ENCODE measurements around the gene IFITM2.
"Not testable (repeated sequence)": the region's sequence is repeated elsewhere in the genome, so short reads cannot be mapped to it uniquely, and the experiment has no call there.

The IFITM2 gene

DNA sequence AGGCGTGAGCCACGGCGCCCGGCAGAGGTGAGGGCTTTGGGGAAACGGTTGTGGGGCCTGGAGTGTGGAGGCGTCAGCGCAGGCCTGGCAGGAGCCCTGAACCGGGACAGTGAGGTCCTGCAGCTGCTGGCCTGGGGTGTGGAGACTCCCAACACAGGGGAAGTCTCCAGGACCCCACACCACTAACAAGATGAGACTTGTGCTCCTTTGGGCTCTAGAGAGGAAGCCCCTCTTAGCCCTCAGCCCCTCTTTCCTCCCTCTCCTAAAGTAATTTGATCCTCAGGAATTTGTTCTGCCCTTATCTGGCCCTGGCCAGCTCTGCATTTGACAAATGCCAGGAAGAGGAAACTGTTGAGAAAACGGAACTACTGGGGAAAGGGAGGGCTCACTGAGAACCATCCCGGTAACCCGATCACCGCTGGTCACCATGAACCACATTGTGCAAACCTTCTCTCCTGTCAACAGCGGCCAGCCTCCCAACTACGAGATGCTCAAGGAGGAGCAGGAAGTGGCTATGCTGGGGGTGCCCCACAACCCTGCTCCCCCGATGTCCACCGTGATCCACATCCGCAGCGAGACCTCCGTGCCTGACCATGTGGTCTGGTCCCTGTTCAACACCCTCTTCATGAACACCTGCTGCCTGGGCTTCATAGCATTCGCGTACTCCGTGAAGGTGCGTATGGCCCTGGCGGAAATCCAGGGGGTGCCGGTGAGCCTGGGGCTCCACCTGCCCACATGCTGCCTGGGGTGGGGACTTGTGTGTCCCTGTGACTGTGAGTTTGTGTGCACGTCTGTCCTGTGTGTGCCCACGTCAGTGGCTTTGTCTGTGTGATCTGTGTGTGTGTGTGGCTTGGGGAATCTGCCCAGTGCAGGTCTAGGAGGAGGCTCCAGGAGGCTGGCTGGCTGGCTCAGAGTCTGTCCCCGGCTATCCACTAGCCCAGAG, at the start of gene IFITM2:
Gene IFITM2, plus strand, starts transcription at position 51 of the 943 bp plus-strand sequence. Its CDS starts 377 bp downstream, at position 428.
- DNase-seq (ENCODE audit: low read depth) = not testable (repeated sequence)

- no peak for DNase-seq (ENCODE audit: low read depth)
These were observed 48.2 kb upstream of the IFITM2 start for GRCh38 chr11:259413-259812.

- no peak for DNase-seq (ENCODE audit: low read depth)
These were observed 46.0 kb upstream of the IFITM2 start for GRCh38 chr11:261624-262023.

DNA sequence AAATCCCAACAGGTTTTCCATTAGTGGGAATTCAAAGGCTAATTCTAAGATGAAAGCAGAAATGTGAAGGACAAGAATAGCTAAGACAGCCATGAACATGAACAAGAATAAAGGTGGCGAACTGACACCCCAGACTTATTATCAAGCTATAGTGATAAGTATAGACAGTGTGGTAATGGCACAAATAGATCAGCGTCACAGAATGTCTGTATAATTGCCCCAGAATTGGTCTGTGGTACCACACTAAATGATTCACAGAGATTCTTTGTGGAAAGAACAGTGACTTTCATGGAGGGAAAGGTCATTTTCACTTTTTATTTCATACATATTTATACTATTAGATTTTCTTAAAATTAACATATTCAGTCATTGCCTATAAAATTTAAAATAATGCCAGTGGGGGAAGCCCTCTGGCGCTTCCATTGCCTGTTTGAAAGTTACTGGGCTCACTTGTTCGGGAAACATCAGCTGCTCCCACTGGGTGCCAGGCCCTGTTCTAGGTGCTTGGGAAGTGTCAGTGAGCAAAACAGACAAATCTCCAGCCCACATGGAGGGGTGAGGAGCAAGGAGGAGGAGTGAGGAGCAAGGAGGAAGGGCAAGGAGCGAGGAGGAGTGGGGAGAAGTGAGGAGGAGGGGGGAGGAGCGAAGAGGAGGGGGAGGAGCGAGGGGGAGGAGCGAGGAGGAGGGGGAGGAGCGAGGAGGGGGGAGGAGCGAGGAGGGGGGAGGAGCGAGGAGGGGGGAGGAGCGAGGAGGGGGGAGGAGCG, 40.8 kb upstream of the IFITM2 start:
- DNase-seq (ENCODE audit: low read depth) = no peak

DNA sequence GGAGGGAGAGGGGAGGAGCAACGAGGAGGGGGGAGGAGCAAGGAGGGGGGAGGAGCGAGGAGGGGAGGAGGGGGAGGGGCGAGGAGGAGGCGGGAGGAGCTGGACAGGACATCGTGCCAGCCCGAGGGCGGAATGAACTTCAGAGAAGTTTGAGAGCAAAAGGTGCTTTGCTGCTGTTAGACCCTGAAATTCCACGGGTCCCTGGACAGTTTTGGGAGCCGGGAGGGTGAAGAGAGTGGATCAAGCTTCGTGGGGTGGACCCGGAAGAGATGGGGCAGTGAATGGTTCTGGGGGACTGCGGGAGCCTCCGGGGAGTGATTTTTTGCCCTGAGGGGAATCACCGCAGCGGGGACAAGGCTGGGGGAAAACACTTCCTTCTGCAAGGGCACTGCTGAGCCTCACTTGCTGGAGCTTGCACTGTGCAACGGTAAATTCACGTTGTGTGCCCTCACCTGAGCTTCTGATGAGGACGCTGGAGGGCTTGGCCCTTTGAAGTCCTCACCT, 40.1 kb upstream of the IFITM2 start:
- DNase-seq (ENCODE audit: low read depth) = no peak

GRCh38 chr11:268716-269145, 38.9 kb upstream of the IFITM2 start:
- not testable (repeated sequence) for DNase-seq (ENCODE audit: low read depth)

DNA sequence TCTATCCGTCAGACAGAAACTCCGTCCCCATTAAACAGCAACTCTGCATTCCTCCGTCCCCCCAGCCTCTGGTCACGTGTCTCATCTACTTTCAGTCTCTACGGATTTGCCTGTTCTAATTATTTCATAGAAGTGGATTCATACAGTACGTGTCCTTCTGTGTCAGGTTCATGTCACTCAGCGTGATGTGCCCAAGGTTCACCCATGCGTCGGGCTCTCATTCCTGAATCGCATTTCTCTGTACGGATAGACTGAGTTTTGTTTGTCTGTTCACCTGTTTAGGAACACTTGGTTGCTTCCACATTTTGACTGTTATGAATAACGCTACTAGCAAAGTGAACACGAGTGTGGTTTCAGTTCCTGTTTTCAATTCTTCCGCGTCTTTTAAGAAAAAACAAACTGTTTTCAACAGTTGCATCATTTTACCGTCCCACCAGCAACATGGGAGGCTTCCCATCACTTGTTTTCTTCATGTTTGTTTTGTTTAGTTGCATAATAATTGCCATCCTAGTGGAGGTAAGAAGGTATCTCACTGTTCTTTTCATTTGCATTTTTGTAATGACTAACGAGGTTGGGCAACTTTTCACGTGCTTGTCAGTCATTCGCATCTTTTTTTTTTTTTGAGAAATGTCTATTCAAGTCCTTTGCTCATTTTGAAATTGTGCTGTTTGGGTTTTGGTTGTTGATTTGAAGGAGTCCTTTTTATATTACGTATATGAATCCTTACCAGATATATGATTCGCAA, 38.3 kb upstream of the IFITM2 start:
- no peak for DNase-seq (ENCODE audit: low read depth)

GRCh38 chr11:270451-271318, 36.9 kb upstream of the IFITM2 start:
- no peak for DNase-seq (ENCODE audit: low read depth)

DNA sequence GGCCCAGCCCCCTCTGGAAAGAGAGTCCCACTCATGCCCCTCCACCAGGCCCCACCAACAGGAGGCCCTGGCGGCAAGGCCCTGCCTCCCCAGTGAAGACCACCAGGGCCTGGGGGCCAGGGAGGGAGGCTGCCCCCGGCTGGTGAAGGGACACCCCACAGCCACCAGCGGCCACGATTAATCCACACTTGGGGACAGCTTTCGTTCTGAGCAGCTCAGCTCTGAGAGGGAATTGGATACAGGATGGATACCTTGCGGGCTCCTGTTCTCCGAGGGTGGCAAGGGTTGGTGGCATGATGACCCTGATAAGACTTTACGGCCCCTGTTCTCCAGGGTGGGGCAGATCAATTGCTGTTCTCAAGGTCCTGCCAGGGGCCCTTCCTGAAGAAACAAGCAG, 36.3 kb upstream of the IFITM2 start:
- DNase-seq (ENCODE audit: low read depth) = no peak

DNA sequence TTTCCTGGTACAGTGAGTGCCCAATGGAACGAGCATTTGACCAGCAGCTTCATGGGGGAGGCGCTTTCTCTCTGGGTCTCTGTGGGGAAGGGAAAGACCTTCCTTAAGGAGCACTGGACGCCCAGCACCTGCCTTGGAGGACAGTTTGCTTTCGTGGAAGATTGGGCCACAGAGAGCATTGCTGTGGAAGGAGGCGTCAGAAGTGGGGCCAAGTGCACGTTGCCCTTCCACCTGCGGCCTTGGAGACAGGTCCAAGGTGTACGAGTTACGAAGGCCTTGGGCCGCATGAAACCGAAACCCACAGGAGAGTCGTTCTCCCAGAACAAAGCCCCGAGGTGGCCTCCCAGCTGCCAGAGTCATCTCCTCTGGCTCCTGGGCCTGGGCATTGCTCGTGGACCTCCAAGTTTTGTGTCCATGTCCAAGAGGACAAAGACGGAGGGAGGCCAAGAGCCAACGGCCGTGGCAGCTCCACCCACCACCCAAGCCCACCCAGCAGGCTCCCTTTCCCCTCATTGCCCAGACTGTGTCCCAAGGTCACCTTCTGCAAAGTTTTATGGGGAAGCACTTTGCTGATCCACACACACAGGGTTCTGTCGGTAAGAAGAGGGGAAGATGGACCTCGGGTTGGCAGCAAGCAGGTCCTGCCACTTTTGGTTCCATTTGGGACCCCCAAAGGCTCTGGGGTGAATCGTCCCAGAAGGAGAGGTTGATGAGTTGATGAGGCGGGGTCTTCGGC, 35.3 kb upstream of the IFITM2 start:
- DNase-seq (ENCODE audit: low read depth) = no peak

DNA sequence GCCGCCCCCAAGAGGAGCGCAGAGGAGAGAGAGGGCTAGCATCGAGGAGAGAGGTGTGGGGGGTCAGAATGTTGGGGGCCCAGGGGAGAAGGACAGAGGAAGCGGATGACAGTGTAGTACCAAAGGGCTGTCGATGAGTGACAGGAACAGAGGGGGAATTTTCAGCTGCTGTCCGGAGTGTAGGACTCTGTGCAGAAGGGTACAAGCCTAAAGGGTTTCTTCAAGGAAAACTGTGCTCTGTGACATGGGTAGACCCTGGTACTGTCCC, 34.8 kb upstream of the IFITM2 start:
- no peak for DNase-seq (ENCODE audit: low read depth)

DNA sequence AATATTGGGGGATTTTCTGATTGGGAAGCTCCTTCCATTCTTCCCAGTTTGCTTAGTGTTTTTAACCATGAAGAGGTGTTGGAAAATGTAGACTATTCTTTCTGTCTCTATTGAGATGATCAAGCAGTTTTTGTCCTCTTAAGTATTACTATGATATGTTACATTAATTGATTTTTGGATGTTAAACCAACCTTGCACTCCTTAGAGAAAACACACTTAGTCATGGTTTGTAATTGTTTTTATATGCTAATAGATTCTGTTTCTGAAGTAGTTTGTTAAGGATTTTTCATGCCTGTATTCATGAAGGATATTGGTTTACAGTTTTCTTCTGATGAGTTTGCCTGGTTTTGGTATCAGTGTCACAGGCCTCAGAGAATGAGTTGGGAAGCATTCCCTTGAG, 31.4 kb upstream of the IFITM2 start:
- DNase-seq (ENCODE audit: low read depth) = no peak

DNA sequence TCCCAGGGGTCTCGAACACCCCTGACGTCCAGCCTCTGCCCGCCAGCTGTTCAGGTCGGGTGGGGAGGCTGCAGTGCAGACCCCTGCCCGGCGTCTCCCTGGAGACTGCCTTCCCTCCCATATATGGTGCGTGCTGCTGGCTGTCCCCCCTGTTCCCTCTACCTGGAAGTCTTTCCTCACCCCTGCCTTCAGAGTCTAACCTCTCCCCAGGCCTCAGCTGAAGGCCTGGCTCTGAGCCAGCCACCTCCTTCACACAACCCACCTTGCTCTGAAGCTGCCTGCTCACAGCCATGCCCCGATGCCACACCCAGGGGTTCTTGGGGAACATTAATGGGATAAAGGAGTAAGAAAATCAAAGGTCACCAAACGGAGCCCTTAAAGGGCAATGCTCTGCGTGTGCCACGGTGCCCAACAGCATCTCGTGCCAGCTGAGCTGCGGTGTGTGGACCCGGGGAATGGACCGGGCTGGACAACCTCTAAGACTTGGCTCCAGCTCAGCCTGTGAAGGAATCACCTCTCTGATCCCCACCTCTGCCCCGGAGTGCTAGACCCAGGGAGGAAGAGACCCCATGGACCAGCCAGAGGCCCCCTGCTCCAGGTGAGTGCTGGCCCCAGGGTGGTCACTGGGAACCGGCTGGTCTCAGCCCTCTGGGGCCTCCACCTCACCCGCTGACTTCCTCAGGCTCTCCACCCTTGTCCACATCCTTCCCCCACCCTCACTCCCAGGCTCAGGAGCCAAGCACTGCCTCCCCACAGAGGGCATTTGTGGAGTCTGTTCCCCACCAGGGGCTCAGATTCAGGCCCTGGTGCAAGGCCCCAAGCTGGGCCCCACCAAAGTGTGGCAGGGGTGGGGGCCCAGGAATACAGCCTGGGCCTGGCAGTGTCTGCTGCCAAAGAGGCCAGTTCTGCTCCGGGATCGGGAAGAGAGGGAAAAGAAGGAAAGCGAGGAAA, 29.3 kb upstream of the IFITM2 start, which contains the start of gene NLRP6:
Gene NLRP6, plus strand, starts transcription at position 407 of the 951 bp plus-strand sequence. Its CDS starts 163 bp downstream, at position 570.
- no peak for DNase-seq (ENCODE audit: low read depth)

DNA sequence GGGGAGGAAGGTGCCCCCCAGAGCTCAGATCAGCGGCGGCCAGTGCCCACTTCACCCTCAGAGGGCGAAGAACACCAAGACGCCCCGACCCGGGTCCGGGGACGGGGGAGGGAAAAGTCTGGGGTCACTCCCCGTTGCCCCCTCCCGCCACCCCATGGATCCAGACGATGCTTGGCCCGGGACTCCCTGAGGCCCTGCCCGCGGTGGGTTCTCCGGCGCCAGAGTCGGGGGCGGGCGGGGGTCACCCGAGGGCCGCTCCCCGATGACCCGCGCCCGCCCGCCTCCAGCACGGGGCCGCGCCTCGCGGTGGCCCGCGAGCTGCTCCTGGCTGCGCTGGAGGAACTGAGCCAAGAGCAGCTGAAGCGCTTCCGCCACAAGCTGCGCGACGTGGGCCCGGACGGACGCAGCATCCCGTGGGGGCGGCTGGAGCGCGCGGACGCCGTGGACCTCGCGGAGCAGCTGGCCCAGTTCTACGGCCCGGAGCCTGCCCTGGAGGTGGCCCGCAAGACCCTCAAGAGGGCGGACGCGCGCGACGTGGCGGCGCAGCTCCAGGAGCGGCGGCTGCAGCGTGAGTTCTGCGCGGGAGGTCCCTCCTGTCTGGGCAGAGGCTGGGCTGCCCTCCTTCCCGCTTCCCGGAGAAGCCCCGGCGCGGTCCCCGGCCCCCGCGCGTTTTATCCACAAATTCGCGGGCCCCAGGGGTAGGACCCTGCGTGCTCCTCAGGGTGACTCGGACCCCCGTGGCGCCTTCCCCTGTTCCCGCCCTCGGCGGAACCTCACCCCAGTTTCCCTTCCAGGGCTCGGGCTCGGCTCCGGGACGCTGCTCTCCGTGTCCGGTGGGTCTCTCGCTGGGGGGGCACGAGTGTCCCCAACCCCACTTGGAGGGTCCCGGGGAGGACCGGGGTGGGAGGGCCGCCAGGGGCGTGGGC, 28.3 kb upstream of the IFITM2 start:
- no peak for DNase-seq (ENCODE audit: low read depth)

DNA sequence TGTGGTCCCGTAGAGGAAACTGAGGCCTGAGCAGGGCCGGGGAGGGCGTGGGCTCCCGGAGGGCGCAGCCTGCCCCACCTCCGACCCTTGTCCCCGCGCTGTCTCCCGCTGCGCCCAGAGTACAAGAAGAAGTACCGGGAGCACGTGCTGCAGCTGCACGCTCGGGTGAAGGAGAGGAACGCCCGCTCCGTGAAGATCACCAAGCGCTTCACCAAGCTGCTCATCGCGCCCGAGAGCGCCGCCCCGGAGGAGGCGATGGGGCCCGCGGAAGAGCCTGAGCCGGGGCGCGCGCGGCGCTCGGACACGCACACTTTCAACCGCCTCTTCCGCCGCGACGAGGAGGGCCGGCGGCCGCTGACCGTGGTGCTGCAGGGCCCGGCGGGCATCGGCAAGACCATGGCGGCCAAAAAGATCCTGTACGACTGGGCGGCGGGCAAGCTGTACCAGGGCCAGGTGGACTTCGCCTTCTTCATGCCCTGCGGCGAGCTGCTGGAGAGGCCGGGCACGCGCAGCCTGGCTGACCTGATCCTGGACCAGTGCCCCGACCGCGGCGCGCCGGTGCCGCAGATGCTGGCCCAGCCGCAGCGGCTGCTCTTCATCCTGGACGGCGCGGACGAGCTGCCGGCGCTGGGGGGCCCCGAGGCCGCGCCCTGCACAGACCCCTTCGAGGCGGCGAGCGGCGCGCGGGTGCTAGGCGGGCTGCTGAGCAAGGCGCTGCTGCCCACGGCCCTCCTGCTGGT, 27.5 kb upstream of the IFITM2 start:
- no peak for DNase-seq (ENCODE audit: low read depth)

GRCh38 chr11:280706-281485, 26.7 kb upstream of the IFITM2 start:
- DNase-seq (ENCODE audit: low read depth) = no peak
